ENCODE results near the gene LFNG.

The LFNG gene

DNA sequence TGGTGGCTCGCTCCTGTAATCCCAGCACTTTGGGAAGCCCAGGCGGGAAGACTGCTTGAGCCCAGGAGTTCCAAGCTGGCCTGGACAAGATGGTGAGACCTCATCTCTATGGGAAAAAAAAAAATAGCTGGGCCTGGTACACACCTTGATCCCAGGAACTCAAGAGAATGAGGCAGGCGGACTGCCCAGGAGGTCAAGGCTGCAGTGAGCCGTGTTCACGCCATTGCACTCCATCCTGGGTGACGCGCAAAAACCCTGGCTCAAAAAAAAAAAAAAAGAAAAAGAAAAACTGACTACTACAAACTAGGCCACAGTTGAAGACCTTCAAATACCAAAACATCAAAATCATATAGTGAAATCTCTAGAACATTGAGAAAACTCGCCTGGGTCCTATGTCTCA is 31.8 kb downstream of the LFNG start:
- Histone ChIP-seq H3K27me3 (ENCODE audit: insufficient read depth, low read length) (no peaks in the 10 kb centered on the region), H3K27ac (ENCODE audit: low read depth, low read length, poor library complexity, severe bottlenecking) (no peak overlapping the region)

GRCh38 chr7:2553108-2553507 is 33.5 kb downstream of the LFNG start:
- H3K79me2 ChIP-seq (ENCODE audit: insufficient read depth, low read length) = no peaks in the 10 kb centered on the region
- H3K4me3 ChIP-seq (ENCODE audit: low read depth, low read length, poor library complexity, severe bottlenecking) = no peak overlapping the region
- no peak overlapping the region for H3K27ac ChIP-seq (ENCODE audit: low read depth, low read length, poor library complexity, severe bottlenecking)
- H3K9ac ChIP-seq (ENCODE audit: low read length) = no peak overlapping the region
- no peaks in the 10 kb centered on the region for H3K9me3 ChIP-seq (ENCODE audit: low read length)
- peaks cover 16% of the 10 kb centered on the region for H3K4me1 ChIP-seq (ENCODE audit: insufficient read depth, low read length, severe bottlenecking)
- peaks cover 27% of the 10 kb centered on the region for H3K36me3 ChIP-seq (ENCODE audit: insufficient read depth, low read length)
- H3K9me2 ChIP-seq (ENCODE audit: low read depth, low read length) = no peaks in the 10 kb centered on the region
- no peak overlapping the region for H3K4me2 ChIP-seq (ENCODE audit: low read length)
- H2AFZ ChIP-seq (ENCODE audit: low read length) = no peak overlapping the region
- no peaks in the 10 kb centered on the region for H3F3A ChIP-seq (ENCODE audit: insufficient read depth, low read length)
- H4K20me1 ChIP-seq (ENCODE audit: insufficient read depth, low read length) = no peaks in the 10 kb centered on the region
- TF ChIP-seq, protein P1, sequence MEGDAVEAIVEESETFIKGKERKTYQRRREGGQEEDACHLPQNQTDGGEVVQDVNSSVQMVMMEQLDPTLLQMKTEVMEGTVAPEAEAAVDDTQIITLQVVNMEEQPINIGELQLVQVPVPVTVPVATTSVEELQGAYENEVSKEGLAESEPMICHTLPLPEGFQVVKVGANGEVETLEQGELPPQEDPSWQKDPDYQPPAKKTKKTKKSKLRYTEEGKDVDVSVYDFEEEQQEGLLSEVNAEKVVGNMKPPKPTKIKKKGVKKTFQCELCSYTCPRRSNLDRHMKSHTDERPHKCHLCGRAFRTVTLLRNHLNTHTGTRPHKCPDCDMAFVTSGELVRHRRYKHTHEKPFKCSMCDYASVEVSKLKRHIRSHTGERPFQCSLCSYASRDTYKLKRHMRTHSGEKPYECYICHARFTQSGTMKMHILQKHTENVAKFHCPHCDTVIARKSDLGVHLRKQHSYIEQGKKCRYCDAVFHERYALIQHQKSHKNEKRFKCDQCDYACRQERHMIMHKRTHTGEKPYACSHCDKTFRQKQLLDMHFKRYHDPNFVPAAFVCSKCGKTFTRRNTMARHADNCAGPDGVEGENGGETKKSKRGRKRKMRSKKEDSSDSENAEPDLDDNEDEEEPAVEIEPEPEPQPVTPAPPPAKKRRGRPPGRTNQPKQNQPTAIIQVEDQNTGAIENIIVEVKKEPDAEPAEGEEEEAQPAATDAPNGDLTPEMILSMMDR (IDR thresholded peaks at IDR 0.05; ENCODE audit: low read length) = no peak
- TF ChIP-seq EZH2 (IDR thresholded peaks at IDR 0.05; ENCODE audit: borderline replicate concordance, low read length) = no peak
- H3K27me3 ChIP-seq (ENCODE audit: insufficient read depth, low read length) = no peaks in the 10 kb centered on the region

More for the DNA sequence above, 31.8 kb downstream of the LFNG start:
- Histone ChIP-seq H3K9me3 (ENCODE audit: low read length) (no peaks in the 10 kb centered on the region), H3K79me2 (ENCODE audit: insufficient read depth, low read length) (no peaks in the 10 kb centered on the region), H3K4me3 (ENCODE audit: low read depth, low read length, poor library complexity, severe bottlenecking) (no peak overlapping the region), H3K4me1 (ENCODE audit: insufficient read depth, low read length, severe bottlenecking) (peaks cover 16% of the 10 kb centered on the region), H4K20me1 (ENCODE audit: insufficient read depth, low read length) (no peaks in the 10 kb centered on the region), H2AFZ (ENCODE audit: low read length) (no peak overlapping the region), H3K4me2 (ENCODE audit: low read length) (no peak overlapping the region), H3K36me3 (ENCODE audit: insufficient read depth, low read length) (peaks cover 39% of the 10 kb centered on the region), H3K9me2 (ENCODE audit: low read depth, low read length) (no peaks in the 10 kb centered on the region), H3K9ac (ENCODE audit: low read length) (no peak overlapping the region), H3F3A (ENCODE audit: insufficient read depth, low read length) (no peaks in the 10 kb centered on the region)
- no peak for TF ChIP-seq EZH2 (IDR thresholded peaks at IDR 0.05; ENCODE audit: borderline replicate concordance, low read length)
- TF ChIP-seq, protein P1 (IDR thresholded peaks at IDR 0.05; ENCODE audit: low read length) = no peak

DNA sequence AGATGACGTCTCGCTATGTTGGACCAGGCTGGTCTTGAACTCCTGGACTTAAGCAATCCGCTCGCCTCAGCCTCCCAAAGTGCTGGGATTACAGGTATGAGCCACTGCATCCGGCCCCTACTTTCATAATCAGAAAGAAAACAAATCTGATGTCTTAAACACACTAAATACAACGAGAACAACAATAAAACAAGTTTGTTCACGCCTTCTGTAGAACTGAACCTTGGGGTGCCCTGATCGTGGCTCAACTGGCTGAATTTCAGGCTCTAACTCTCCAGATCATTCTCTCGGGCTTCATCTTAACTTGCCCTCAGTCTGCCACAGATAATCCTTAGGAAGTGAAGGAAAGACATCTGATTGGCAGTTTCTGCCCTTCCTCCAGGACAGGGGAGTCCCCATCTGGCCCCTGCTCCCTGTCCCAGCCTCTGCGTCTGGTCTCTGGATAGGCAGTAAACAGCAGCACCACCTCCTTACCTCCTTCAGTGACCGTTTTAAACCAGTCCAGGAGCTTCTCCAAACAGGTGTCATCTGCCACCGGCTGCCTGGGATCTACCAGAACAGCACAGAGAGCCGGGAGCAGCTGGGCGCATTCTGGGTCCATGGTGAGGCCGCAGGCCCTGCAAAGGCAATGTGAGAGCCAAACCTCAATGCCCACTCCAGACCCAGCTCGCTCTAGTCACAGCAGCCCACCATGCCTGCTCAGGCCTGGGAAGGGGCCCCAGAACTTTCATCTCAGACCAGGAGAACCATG is 34.4 kb downstream of the LFNG start:
- peaks cover 22% of the 10 kb centered on the region for H3K4me1 ChIP-seq (ENCODE audit: insufficient read depth, low read length, severe bottlenecking)
- H3K4me3 ChIP-seq (ENCODE audit: low read depth, low read length, poor library complexity, severe bottlenecking) = peak overlapping the region; percentile 87
- peak overlapping the region; percentile 65 for H3K9ac ChIP-seq (ENCODE audit: low read length)
- H3K9me3 ChIP-seq (ENCODE audit: low read length) = no peaks in the 10 kb centered on the region
- TF ChIP-seq, protein P1 (IDR thresholded peaks at IDR 0.05; ENCODE audit: low read length) = no peak
- TF ChIP-seq EZH2 (IDR thresholded peaks at IDR 0.05; ENCODE audit: borderline replicate concordance, low read length) = no peak
- H4K20me1 ChIP-seq (ENCODE audit: insufficient read depth, low read length) = no peaks in the 10 kb centered on the region
- H3K36me3 ChIP-seq (ENCODE audit: insufficient read depth, low read length) = peaks cover 18% of the 10 kb centered on the region
- no peaks in the 10 kb centered on the region for H3F3A ChIP-seq (ENCODE audit: insufficient read depth, low read length)
- H3K9me2 ChIP-seq (ENCODE audit: low read depth, low read length) = no peaks in the 10 kb centered on the region
- no peak overlapping the region for H2AFZ ChIP-seq (ENCODE audit: low read length)
- peak overlapping the region; percentile 97 for H3K4me2 ChIP-seq (ENCODE audit: low read length)
- H3K27ac ChIP-seq (ENCODE audit: low read depth, low read length, poor library complexity, severe bottlenecking) = peak overlapping the region; percentile 44
- no peaks in the 10 kb centered on the region for H3K79me2 ChIP-seq (ENCODE audit: insufficient read depth, low read length)
- H3K27me3 ChIP-seq (ENCODE audit: insufficient read depth, low read length) = no peaks in the 10 kb centered on the region
